ENCODE measurements around the gene HTRA3. TPM values are rescaled to one million over a fixed set of nuclear protein-coding genes. Genes with fewer than 3 reads are reported as not detected.

The HTRA3 gene
- total RNA-seq, 1 donor from 2014 or later = 1.7 TPM

- Mint-ChIP-seq H3K4me1 (ENCODE audit: unreplicated experiment) (no peaks in the 10 kb centered on the region), H3K27ac (ENCODE audit: unreplicated experiment) (no peak overlapping the region), H3K36me3 (ENCODE audit: low read depth, unreplicated experiment) (peaks cover 3% of the 10 kb centered on the region), H3K4me3 (ENCODE audit: unreplicated experiment) (no peak overlapping the region), H3K9me3 (ENCODE audit: unreplicated experiment) (no peaks in the 10 kb centered on the region), H3K27me3 (ENCODE audit: unreplicated experiment) (peaks cover 6% of the 10 kb centered on the region)
- no peak for TF ChIP-seq CTCF (IDR thresholded peaks at IDR 0.05; ENCODE audit: unreplicated experiment)
- no peak for DNase-seq (ENCODE audit: low spot score)
Observed at GRCh38 chr4:8297691-8298485, 28.3 kb downstream of the HTRA3 start.

- DNase-seq (ENCODE audit: low spot score) = no peak
- Mint-ChIP-seq H3K27me3 (ENCODE audit: unreplicated experiment) (peaks cover 10% of the 10 kb centered on the region), H3K27ac (ENCODE audit: unreplicated experiment) (no peak overlapping the region), H3K9me3 (ENCODE audit: unreplicated experiment) (no peaks in the 10 kb centered on the region), H3K4me3 (ENCODE audit: unreplicated experiment) (no peak overlapping the region), H3K4me1 (ENCODE audit: unreplicated experiment) (no peaks in the 10 kb centered on the region), H3K36me3 (ENCODE audit: low read depth, unreplicated experiment) (peaks cover 4% of the 10 kb centered on the region)
- TF ChIP-seq CTCF (IDR thresholded peaks at IDR 0.05; ENCODE audit: unreplicated experiment) = no peak
Observed at GRCh38 chr4:8300832-8301231, 31.3 kb downstream of the HTRA3 start.

- no peak for TF ChIP-seq CTCF (IDR thresholded peaks at IDR 0.05; ENCODE audit: unreplicated experiment)
- H3K4me1 Mint-ChIP-seq (ENCODE audit: unreplicated experiment) = no peaks in the 10 kb centered on the region
- no peak overlapping the region for H3K4me3 Mint-ChIP-seq (ENCODE audit: unreplicated experiment)
- H3K27me3 Mint-ChIP-seq (ENCODE audit: unreplicated experiment) = peaks cover 8% of the 10 kb centered on the region
- no peak overlapping the region for H3K27ac Mint-ChIP-seq (ENCODE audit: unreplicated experiment)
- H3K9me3 Mint-ChIP-seq (ENCODE audit: unreplicated experiment) = no peaks in the 10 kb centered on the region
- peaks cover 4% of the 10 kb centered on the region for H3K36me3 Mint-ChIP-seq (ENCODE audit: low read depth, unreplicated experiment)
- no peak for DNase-seq (ENCODE audit: low spot score)
Observed at GRCh38 chr4:8301851-8302730, 32.5 kb downstream of the HTRA3 start.

- no peak for TF ChIP-seq CTCF (IDR thresholded peaks at IDR 0.05; ENCODE audit: unreplicated experiment)
- Mint-ChIP-seq H3K4me1 (ENCODE audit: unreplicated experiment) (no peaks in the 10 kb centered on the region), H3K9me3 (ENCODE audit: unreplicated experiment) (no peaks in the 10 kb centered on the region), H3K27me3 (ENCODE audit: unreplicated experiment) (peaks cover 6% of the 10 kb centered on the region), H3K36me3 (ENCODE audit: low read depth, unreplicated experiment) (peaks cover 4% of the 10 kb centered on the region), H3K4me3 (ENCODE audit: unreplicated experiment) (no peak overlapping the region), H3K27ac (ENCODE audit: unreplicated experiment) (no peak overlapping the region)
- DNase-seq (ENCODE audit: low spot score) = no peak
Observed at GRCh38 chr4:8303081-8303480, 33.5 kb downstream of the HTRA3 start.

Measured in endothelial cell (in vitro differentiated cells).